Right cardiac atrium (tissue), 5 donors: ENCODE measurements around the gene KCNIP2. TPM values are rescaled to one million over a fixed set of nuclear protein-coding genes. Genes with fewer than 3 reads are reported as not detected.

ENCODE experiments used
- ATAC-seq, 2 donors: fragments of 200-7000 bp; cut with Tn5 transposase; one replicate each; pipeline versions ENCODE4 v1.8.0 to v1.9.1; 2020; ENCODE audit warnings: moderate library complexity in 2 of 2, mild to moderate bottlenecking in 1 of 2
- DNase-seq, 3 donors: peaks; one replicate each; pipeline ENCODE4 v3.0.0-alpha.2; 2020
- H3K27ac ChIP-seq: one replicate; pipeline ENCODE4 v1.5.1; 2013; ENCODE audit warnings: mild to moderate bottlenecking, low read length, control low read depth, moderate library complexity
- H3K27me3 ChIP-seq: one replicate; pipeline ENCODE4 v1.6.1; 2013; ENCODE audit not compliant: control insufficient read depth, insufficient read depth
- H3K4me1 ChIP-seq: one replicate; pipeline ENCODE4 v1.6.1; 2013; ENCODE audit warnings: low read length; ENCODE audit not compliant: control insufficient read depth, insufficient read depth
- H3K4me3 ChIP-seq: one replicate; pipeline ENCODE4 v1.5.1; 2013; ENCODE audit warnings: low read length, control low read depth
- H3K9me3 ChIP-seq: one replicate; pipeline ENCODE4 v1.6.1; 2013; ENCODE audit warnings: low read length; ENCODE audit not compliant: control insufficient read depth
- WGBS: extraction: QIAGEN DNeasy Blood & Tissue Kit; methylation state at CpG from one replicate; pipeline ENCODE4 v1.1.7; 2013; 5-methylcytosine and 5-hydroxymethylcytosine counted together
- intact Hi-C, 4 donors: fragments of 100-400 bp; cut with DNase I; formaldehyde crosslinking; loops; one replicate each; pipeline versions ENCODE4 v1.11.0 to v1.14.0; 2022 to 2023
- polyA plus RNA-seq: library from polyadenylated mRNA; stranded (reverse); fragments of 200-250 nt; gene quantifications from one replicate; pipeline ENCODE4 v1.2.3, GENCODE V29; 2013
- total RNA-seq, 4 donors: library from RNA; stranded (reverse); fragmentation: NEBNext Ultra II Directional; extraction: Animal tissue kit (Norgen Biotek cat#: 25700); gene quantifications; one replicate each; pipeline ENCODE4 v1.2.1, GENCODE V29; 2021
- donor health status: healthy with polysubstance abuse.
- donor health status: DM: no; HTN: yes; CAD: no.
- donor health status: DM: no; HTN: no; CAD: no.
- donor health status: DM: no; HTN: yes; CAD: no; lungs with severe emphysema.
- donor health status: DM: yes; HTN: yes; CAD: no.

The KCNIP2 gene
- total and polyA plus RNA-seq, 5 donors = 368 to 977 (median 704) TPM

- intact Hi-C loops = no loop called here
- H3K9me3 ChIP-seq = no peaks in the 10 kb centered on the region
- 92% methylated on average over 2 of the region's 2 CpGs for WGBS
- no peak overlapping the region for H3K4me3 ChIP-seq
- H3K4me1 ChIP-seq = peaks cover 12% of the 10 kb centered on the region
- DNase-seq (no peak), ATAC-seq (no peak)
- no peaks in the 10 kb centered on the region for H3K27me3 ChIP-seq
- H3K27ac ChIP-seq = peak overlapping the region; percentile 6
Observed at GRCh38 chr10:101880232-101880573, 36.6 kb upstream of the KCNIP2 start.

- Histone ChIP-seq H3K27ac (peak overlapping the region; percentile 13), H3K4me3 (no peak overlapping the region), H3K4me1 (peaks cover 14% of the 10 kb centered on the region), H3K9me3 (no peaks in the 10 kb centered on the region), H3K27me3 (no peaks in the 10 kb centered on the region)
- intact Hi-C loops = no loop called here
- no peak for DNase-seq
- WGBS = 82% methylated on average over 13 of the region's 13 CpGs
- no peak for ATAC-seq
Observed at GRCh38 chr10:101879456-101880231, 36.0 kb upstream of the KCNIP2 start.

GRCh38 chr10:101878869-101879268 lies 35.3 kb upstream of the KCNIP2 start:
- intact Hi-C loops = no loop called here
- ATAC-seq = peak; percentile 45 to 47
- WGBS = 51% methylated on average over 3 of the region's 3 CpGs
- H3K9me3 ChIP-seq = no peaks in the 10 kb centered on the region
- peak overlapping the region; percentile 37 for H3K27ac ChIP-seq
- H3K4me1 ChIP-seq = peaks cover 15% of the 10 kb centered on the region
- no peak overlapping the region for H3K4me3 ChIP-seq
- DNase-seq = no peak
- H3K27me3 ChIP-seq = no peaks in the 10 kb centered on the region

GRCh38 chr10:101875068-101875688 lies 31.6 kb upstream of the KCNIP2 start:
- H3K27ac ChIP-seq = no peak overlapping the region
- 88% methylated on average over 3 of the region's 3 CpGs for WGBS
- no peaks in the 10 kb centered on the region for H3K9me3 ChIP-seq
- DNase-seq (no peak), ATAC-seq (no peak)
- intact Hi-C loops = no loop called here
- no peak overlapping the region for H3K4me3 ChIP-seq
- H3K4me1 ChIP-seq = peaks cover 8% of the 10 kb centered on the region
- H3K27me3 ChIP-seq = no peaks in the 10 kb centered on the region

- intact Hi-C loops = no loop called here
- ATAC-seq = no peak
- DNase-seq = no peak
- Histone ChIP-seq H3K27ac (no peak overlapping the region), H3K27me3 (no peaks in the 10 kb centered on the region), H3K4me3 (no peak overlapping the region), H3K9me3 (no peaks in the 10 kb centered on the region), H3K4me1 (peaks cover 3% of the 10 kb centered on the region)
Observed at GRCh38 chr10:101874252-101874651, 30.7 kb upstream of the KCNIP2 start.

- Histone ChIP-seq H3K4me1 (no peaks in the 10 kb centered on the region), H3K4me3 (no peak overlapping the region), H3K9me3 (no peaks in the 10 kb centered on the region), H3K27ac (no peak overlapping the region), H3K27me3 (no peaks in the 10 kb centered on the region)
- 53% methylated on average over 1 of the region's 1 CpG for WGBS
- ATAC-seq = no peak
- DNase-seq = no peak
- intact Hi-C loops = no loop called here
Observed at GRCh38 chr10:101867931-101868330, 24.3 kb upstream of the KCNIP2 start.

- Histone ChIP-seq H3K4me1 (peaks cover 5% of the 10 kb centered on the region), H3K27me3 (no peaks in the 10 kb centered on the region), H3K9me3 (no peaks in the 10 kb centered on the region), H3K27ac (peak overlapping the region; percentile 81), H3K4me3 (no peak overlapping the region)
- WGBS = 82% methylated on average over 2 of the region's 2 CpGs
- DNase-seq = no peak
- intact Hi-C loops = no loop called here
- peak; percentile 59 to 69 for ATAC-seq
Observed at GRCh38 chr10:101859530-101859929, 15.9 kb upstream of the KCNIP2 start.

- H3K27me3 ChIP-seq = no peaks in the 10 kb centered on the region
- H3K4me1 ChIP-seq = peaks cover 5% of the 10 kb centered on the region
- 52% methylated on average over 3 of the region's 3 CpGs for WGBS
- ATAC-seq (peak in 1 of 2 donors; percentile 50), DNase-seq (no peak)
- intact Hi-C loops = no loop called here
- no peaks in the 10 kb centered on the region for H3K9me3 ChIP-seq
- H3K4me3 ChIP-seq = no peak overlapping the region
- peak overlapping the region; percentile 76 for H3K27ac ChIP-seq
Observed at GRCh38 chr10:101858723-101859500, 15.3 kb upstream of the KCNIP2 start.

- Histone ChIP-seq H3K27ac (no peak overlapping the region), H3K9me3 (no peaks in the 10 kb centered on the region), H3K27me3 (no peaks in the 10 kb centered on the region), H3K4me3 (no peak overlapping the region), H3K4me1 (peaks cover 9% of the 10 kb centered on the region)
- intact Hi-C loops = no loop called here
- no peak for DNase-seq
- peak; percentile 30 to 37 for ATAC-seq
- 29% methylated on average over 1 of the region's 1 CpG for whole genome bisulfite sequencing
Observed at GRCh38 chr10:101857802-101858476, 14.3 kb upstream of the KCNIP2 start.

GRCh38 chr10:101856626-101857025 lies 13.0 kb upstream of the KCNIP2 start:
- Histone ChIP-seq H3K27me3 (no peaks in the 10 kb centered on the region), H3K4me3 (no peak overlapping the region), H3K27ac (peak overlapping the region; percentile 39), H3K4me1 (peaks cover 14% of the 10 kb centered on the region), H3K9me3 (no peaks in the 10 kb centered on the region)
- ATAC-seq (no peak), DNase-seq (no peak)
- intact Hi-C loops = no loop called here
